HUES64 (cell line): ENCODE measurements around the gene INF2.

Experiments used
- H3K27ac ChIP-seq: 2 replicates; pipeline ENCODE4 v1.7.0; 2013; ENCODE audit warnings: low read depth, low read length, inconsistent platforms
- H3K27me3 ChIP-seq: 2 replicates; pipeline ENCODE4 v1.6.1; 2013; ENCODE audit warnings: mild to moderate bottlenecking, low read length; ENCODE audit not compliant: insufficient read depth
- H3K36me3 ChIP-seq: 2 replicates; pipeline ENCODE4 v1.6.1; 2013; ENCODE audit warnings: mild to moderate bottlenecking, low read length; ENCODE audit not compliant: insufficient read depth
- H3K4me1 ChIP-seq: 2 replicates; pipeline ENCODE4 v1.6.1; 2013; ENCODE audit warnings: mild to moderate bottlenecking, low read length, moderate library complexity; ENCODE audit not compliant: insufficient read depth
- H3K4me3 ChIP-seq: 2 replicates; pipeline ENCODE4 v1.5.1; 2013; ENCODE audit warnings: mild to moderate bottlenecking, low read length, moderate library complexity
- H3K9ac ChIP-seq: 2 replicates; pipeline ENCODE4 v1.6.1; 2013; ENCODE audit warnings: mild to moderate bottlenecking, low read depth, low read length
- H3K9me3 ChIP-seq: 2 replicates; pipeline ENCODE4 v1.6.1; 2013; ENCODE audit warnings: low read depth, low read length; ENCODE audit not compliant: insufficient read depth
- WGBS: fragments of 150-250, 120-280 bp; methylation state at CpG from one replicate; pipeline ENCODE4 v1.1.7; 2013; ENCODE audit warnings: missing lambda C conversion rate; 5-methylcytosine and 5-hydroxymethylcytosine counted together

The INF2 gene

DNA sequence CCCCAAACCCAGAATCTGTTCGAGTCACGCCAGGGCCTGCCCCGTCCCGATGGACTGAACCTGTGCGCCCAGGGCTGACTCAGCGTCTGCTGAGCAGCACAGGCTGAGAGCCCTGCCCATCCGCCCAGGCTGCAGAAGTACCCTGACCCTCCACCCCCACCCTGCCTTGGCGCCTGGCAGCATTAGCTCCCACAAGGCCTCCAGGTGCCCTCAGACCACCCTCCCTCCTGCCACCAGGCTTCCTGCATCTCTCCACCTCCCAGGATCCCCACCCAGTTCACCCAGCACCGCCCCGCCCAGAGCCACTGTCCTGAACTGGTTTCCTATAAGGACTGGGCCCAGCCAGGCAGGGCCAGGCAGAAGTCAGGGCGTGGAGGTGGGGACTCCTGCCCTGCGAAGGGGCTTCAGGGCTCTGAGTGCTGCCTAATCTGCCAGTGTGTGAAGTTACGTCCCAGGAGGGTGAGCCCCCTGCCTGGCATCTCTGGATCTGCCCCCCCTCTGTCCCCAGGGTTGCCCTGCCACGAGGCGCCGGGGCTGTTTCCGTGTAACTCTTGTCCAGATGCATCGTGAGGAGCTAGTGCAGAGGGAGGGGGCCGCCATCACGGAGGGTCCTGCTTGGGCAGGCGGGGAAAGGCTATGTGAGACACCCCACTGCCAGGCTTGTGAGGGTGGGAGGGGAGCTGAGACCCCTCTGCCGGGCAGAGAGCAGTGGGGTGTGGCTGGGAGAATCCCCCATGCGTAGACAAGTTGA lies 43.7 kb downstream of the INF2 start:
- no peaks in the 10 kb centered on the region for H3K4me1 ChIP-seq
- H3K36me3 ChIP-seq, result no peaks in the 10 kb centered on the region
- WGBS, result 88% methylated on average over 23 of the region's 23 CpGs
- no peak overlapping the region for H3K4me3 ChIP-seq
- H3K27ac ChIP-seq, result no peak overlapping the region
- H3K9me3 ChIP-seq, result no peaks in the 10 kb centered on the region
- no peak overlapping the region for H3K9ac ChIP-seq
- no peaks in the 10 kb centered on the region for H3K27me3 ChIP-seq

DNA sequence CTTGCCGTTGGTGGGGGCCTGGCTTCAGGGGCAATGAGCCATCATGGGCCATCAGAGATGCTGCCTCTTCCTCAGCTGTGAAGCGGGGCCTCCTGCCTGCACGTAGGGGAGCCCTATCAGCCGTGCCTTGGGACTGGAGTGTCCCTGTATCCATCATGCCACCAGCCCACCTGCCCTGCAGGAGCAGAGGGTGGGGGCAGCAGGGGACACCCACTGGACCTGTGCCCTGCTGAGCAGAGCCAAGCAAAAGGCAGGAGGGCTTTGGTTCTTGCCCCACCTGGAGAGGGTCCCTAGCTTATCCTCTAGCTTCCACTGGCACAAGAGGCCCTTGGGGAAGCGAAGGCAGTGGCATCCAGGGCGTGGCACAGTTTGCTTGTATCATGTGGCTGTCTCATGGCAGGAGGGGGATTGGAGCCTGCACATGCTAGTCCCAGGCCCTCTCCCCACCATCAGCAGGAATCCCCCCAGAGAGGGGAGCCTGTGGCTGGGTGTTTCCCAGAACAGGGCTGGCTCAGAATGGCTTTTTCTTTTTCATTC lies 44.7 kb downstream of the INF2 start:
- no peak overlapping the region for H3K27ac ChIP-seq
- H3K4me1 ChIP-seq, result no peaks in the 10 kb centered on the region
- H3K27me3 ChIP-seq, result no peaks in the 10 kb centered on the region
- WGBS, result 85% methylated on average over 6 of the region's 6 CpGs
- no peak overlapping the region for H3K9ac ChIP-seq
- no peak overlapping the region for H3K4me3 ChIP-seq
- H3K9me3 ChIP-seq, result no peaks in the 10 kb centered on the region
- H3K36me3 ChIP-seq, result no peaks in the 10 kb centered on the region

DNA sequence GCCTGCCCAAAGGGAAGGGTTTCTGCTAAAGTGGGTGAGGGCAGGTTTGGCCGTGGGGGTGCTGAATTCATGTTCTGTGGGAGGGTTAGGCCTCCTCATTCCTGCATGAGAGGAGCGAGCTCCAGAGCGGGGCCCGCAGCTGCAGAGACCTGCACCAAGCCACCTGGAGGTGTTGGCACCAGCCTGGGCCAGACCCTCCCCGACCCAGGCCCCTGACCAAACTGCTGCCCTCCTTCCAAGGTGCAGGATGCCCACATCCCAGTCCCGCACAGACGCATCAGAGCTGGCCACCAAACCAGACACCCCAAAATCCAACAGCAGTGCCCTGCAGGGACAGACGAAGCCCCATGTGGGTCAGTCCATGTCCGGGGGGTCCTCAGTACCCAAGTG lies 45.2 kb downstream of the INF2 start:
- H3K27me3 ChIP-seq, result no peaks in the 10 kb centered on the region
- no peaks in the 10 kb centered on the region for H3K4me1 ChIP-seq
- 92% methylated on average over 9 of the region's 9 CpGs for WGBS
- H3K4me3 ChIP-seq, result no peak overlapping the region
- H3K9ac ChIP-seq, result no peak overlapping the region
- H3K36me3 ChIP-seq, result no peaks in the 10 kb centered on the region
- no peaks in the 10 kb centered on the region for H3K9me3 ChIP-seq
- no peak overlapping the region for H3K27ac ChIP-seq

DNA sequence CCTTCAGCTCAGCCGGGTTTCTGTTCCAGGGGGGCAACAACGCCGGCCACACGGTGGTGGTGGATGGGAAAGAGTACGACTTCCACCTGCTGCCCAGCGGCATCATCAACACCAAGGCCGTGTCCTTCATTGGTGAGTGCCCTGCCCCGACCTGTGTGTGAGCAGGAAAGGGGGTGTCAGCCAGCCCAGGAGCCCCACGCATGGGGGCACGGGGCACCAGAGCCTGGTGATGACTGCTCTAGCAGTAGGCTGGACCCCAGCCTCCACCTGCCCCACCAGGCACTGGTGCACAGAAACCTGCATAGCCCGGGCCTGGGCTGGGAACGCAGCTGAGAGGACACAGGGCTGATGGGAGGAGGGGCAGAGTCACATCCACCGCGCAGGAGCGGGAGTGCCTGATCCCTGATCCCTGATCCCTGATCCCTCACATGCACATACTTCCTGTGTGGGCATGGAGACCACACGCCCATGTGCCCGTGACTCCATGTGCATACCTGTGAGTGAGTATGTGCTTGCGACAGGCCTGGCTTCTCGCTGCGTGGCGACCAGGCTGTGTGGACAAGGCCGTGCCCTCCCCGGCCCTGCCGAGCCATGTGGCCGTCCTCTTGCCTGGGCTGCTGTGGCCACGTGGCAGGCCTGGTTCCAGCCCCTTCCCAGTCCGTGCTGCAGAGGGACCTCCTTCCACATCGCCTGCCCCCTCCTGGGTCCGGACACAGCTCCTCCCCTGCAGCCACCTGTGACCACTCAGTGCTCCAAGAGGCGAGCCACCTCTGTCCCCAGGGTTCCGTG lies 45.8 kb downstream of the INF2 start:
- H3K4me3 ChIP-seq, result no peak overlapping the region
- H3K9me3 ChIP-seq, result no peaks in the 10 kb centered on the region
- no peaks in the 10 kb centered on the region for H3K27me3 ChIP-seq
- WGBS, result 90% methylated on average over 31 of the region's 31 CpGs
- H3K27ac ChIP-seq, result no peak overlapping the region
- H3K4me1 ChIP-seq, result no peaks in the 10 kb centered on the region
- no peak overlapping the region for H3K9ac ChIP-seq
- H3K36me3 ChIP-seq, result peaks cover 3% of the 10 kb centered on the region; the same call in 1 of the 2 replicates

DNA sequence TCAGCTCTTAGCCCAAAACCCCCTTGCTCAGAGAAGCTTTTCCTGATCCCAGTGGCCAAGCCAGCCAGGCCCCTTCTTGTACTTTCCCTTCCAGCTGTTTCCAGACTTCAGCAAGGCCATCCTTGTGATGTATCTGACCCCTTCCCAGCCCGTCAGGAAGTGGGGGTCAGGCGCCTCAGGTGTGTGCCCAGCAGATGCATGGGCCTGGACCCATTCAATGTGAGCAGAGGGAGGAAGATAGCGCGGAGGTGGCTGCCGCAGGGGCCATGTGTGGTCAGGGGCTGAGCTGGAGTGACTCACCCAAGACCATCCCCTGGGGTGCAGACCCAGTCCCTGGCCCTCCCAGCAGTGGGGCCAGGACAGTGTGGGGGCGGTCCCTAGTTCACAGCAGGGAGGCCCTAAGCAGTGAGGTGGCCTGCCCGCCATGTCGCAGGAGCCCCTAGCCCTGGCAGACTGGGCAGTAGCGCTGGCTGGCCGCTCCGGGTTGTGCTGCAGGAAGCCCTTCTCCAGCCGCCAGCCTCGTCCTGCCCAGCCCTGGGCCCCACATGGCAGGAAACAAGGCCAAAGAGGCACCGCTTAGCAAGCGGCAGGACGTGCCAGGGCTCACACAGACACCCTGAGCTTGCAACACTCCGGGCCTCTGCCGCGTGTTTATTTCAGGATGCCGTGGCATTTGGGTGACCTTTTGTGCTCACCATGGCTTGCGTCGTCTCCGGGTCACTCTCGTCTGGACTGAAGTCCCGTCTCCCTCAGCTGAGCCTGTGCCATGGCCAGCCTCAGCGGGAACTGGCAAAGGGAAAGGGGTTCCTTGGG lies 46.6 kb downstream of the INF2 start:
- Histone ChIP-seq H3K9ac (no peak overlapping the region), H3K4me3 (no peak overlapping the region), H3K27me3 (no peaks in the 10 kb centered on the region), H3K4me1 (no peaks in the 10 kb centered on the region), H3K9me3 (no peaks in the 10 kb centered on the region), H3K27ac (no peak overlapping the region), H3K36me3 (peaks cover 4% of the 10 kb centered on the region; the same call in 1 of the 2 replicates)
- 86% methylated on average over 26 of the region's 26 CpGs for WGBS

DNA sequence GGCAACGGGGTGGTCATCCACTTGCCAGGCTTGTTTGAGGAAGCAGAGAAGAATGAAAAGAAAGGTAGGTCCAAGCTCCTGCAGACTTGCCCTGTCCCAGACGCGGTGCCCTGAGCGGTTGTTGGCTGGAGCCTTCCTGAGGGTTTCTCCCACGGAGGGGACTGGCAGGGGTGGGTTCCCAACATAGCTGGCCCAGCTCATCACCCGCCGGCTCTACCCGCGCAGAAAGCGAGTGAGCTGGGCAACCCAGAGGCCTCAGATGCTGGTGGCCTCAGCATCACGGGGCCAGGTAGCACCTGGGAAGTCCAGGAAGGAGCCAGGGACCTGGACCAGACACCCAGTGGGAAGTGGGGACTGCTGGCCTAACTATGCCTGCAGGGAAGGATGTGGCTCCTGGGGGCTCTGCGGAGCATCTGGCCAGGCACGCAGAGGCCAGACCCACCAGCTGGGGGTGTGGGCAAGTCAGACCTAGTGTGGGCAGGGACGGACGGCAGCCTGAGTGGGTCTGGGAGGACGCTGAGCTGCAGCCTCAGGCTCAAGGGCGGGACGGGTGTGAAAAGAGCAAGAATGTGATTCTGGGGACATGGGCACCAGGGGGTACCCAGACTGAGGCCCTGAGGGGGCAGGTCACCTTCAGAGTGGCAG lies 49.1 kb downstream of the INF2 start:
- Histone ChIP-seq H3K4me3 (no peak overlapping the region), H3K4me1 (no peaks in the 10 kb centered on the region), H3K9me3 (no peaks in the 10 kb centered on the region), H3K27ac (no peak overlapping the region), H3K9ac (no peak overlapping the region), H3K27me3 (no peaks in the 10 kb centered on the region), H3K36me3 (peaks cover 4% of the 10 kb centered on the region; the same call in 1 of the 2 replicates)
- WGBS, result 93% methylated on average over 18 of the region's 18 CpGs

DNA sequence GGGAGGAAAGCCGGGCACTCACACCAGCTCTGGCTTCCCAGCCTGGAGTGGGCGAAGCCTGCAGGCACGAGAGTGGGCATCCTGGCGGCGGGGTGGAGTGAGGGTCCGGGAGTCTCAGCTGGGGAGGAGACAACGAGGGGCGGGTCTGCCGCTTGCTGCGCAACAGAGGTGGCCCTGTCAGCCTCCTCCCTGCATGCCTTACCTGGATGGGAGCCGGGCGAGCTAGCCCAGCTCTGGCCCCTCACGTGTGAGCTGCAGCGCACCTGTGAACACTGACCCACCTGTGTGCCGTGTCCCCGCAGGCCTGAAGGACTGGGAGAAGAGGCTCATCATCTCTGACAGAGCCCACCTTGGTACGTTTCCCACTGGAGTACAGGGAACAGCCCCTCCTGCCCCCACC lies 49.6 kb downstream of the INF2 start:
- peaks cover 4% of the 10 kb centered on the region; the same call in 1 of the 2 replicates for H3K36me3 ChIP-seq
- H3K9me3 ChIP-seq, result no peaks in the 10 kb centered on the region
- WGBS, result 96% methylated on average over 17 of the region's 17 CpGs
- no peak overlapping the region for H3K9ac ChIP-seq
- no peak overlapping the region for H3K27ac ChIP-seq
- no peak overlapping the region for H3K4me3 ChIP-seq
- H3K4me1 ChIP-seq, result no peaks in the 10 kb centered on the region
- no peaks in the 10 kb centered on the region for H3K27me3 ChIP-seq

DNA sequence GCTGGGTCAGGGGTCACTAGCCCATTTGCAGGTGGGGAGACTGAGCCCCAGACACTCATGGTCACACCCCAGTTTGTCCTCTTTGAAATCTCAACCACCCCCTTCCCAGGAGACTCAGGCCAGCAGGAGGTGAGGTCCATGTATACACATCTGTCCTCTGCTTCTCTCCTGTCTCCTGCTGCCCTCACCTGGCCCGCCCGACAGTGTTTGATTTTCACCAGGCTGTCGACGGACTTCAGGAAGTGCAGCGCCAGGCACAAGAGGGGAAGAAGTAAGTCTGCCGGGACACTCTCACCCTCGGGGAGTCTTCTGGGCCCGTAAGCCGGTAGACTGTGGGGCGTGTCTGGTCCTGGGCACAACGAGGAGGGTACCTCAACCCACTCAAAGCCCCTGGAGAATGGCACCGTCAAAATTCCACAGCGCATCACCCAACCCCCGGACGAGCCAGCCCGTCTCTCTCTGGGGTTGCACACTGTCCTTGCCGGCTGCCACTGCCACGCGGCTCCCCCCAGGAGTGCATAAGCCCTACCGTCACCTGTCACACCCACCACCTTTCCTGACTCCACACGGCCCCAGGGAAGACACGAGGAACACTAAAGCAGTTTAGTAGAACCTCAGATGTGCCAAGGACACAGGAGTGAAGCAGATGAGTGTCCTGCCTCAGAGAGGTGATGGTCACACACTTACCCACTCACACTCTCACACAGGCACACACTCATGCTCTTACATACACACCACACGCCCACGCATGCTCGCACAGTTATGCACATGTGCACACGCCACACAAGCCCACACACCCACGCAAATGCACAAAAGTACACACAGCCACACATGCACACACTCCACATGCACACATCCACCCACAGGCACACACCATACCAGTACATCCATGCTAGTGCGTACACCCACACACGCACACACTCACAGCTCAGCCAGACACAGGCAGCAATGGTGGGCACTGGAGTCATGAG lies 50.4 kb downstream of the INF2 start:
- no peak overlapping the region for H3K4me3 ChIP-seq
- peaks cover 4% of the 10 kb centered on the region; the same call in 1 of the 2 replicates for H3K36me3 ChIP-seq
- H3K27ac ChIP-seq, result no peak overlapping the region
- H3K9me3 ChIP-seq, result no peaks in the 10 kb centered on the region
- WGBS, result 91% methylated on average over 29 of the region's 29 CpGs
- no peaks in the 10 kb centered on the region for H3K4me1 ChIP-seq
- H3K27me3 ChIP-seq, result no peaks in the 10 kb centered on the region
- no peak overlapping the region for H3K9ac ChIP-seq

DNA sequence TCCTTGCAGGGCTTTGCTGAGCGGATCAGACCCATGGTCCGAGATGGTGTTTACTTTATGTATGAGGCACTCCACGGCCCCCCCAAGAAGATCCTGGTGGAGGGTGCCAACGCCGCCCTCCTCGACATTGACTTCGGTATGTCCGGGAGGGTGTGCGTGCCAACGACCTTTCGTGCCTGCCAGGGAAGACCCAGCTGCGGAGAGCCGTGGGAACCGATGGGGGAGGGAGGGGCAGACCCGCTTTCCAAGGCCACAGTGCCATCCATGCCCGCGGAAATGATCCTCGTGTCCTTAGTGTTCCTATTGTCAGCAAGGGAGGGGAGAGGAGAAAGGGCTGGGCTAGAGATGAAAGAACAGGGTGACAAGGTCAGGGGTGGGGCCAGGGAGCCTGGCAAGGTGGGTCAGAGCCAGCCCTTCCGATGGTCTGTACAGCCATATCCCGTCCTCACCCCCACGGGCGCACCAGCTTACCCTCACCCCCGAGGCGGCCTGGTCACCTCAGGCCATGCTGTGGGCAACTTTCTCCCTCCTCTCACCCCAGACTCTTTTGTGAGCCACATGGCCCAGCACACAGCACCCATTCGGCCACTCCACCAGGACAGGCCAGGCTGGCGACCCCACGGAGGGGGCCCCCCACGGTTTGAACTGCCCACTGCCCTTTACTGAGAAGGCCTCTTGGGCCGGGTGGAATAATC lies 51.8 kb downstream of the INF2 start:
- H3K4me1 ChIP-seq, result no peaks in the 10 kb centered on the region
- no peak overlapping the region for H3K4me3 ChIP-seq
- peaks cover 4% of the 10 kb centered on the region; the same call in 1 of the 2 replicates for H3K36me3 ChIP-seq
- no peak overlapping the region for H3K27ac ChIP-seq
- H3K9me3 ChIP-seq, result no peaks in the 10 kb centered on the region
- no peak overlapping the region for H3K9ac ChIP-seq
- no peaks in the 10 kb centered on the region for H3K27me3 ChIP-seq
- WGBS, result 91% methylated on average over 29 of the region's 29 CpGs
